Esophagus muscularis mucosa (tissue), 4 donors: ENCODE measurements around the gene CEMP1.

Experiments used
- CTCF ChIP-seq, 3 experiments: fragments of 200-600 bp in 2 of 3; fragments of 450-650 bp in 1 of 3; sonication (generic) in 2 of 3; IDR thresholded peaks; one replicate each; pipeline ENCODE4 v1.5.1; 2017 to 2019; ENCODE audit warnings: antibody characterized with exemption in 3 of 3, mild to moderate bottlenecking in 2 of 3, moderate library complexity in 1 of 3
- EP300 ChIP-seq: sonication (generic); formaldehyde crosslinking; IDR thresholded peaks from one replicate; pipeline ENCODE4 v1.6.1; 2017; ENCODE audit warnings: antibody characterized with exemption
- POLR2A ChIP-seq: fragments of 450-650 bp; IDR thresholded peaks from one replicate; pipeline ENCODE4 v1.6.1; 2017; ENCODE audit warnings: antibody characterized with exemption, moderate library complexity, mild to moderate bottlenecking, low read depth
- POLR2AphosphoS5 ChIP-seq, 2 donors: sonication (generic); formaldehyde crosslinking; IDR thresholded peaks; one replicate each; pipeline ENCODE4 v1.6.1; 2017; ENCODE audit warnings: antibody characterized with exemption in 2 of 2

GRCh38 chr16:2481676-2482075 lies 49.5 kb downstream of the CEMP1 start:
- TF ChIP-seq CTCF (IDR thresholded peaks at IDR 0.05) (no peak), POLR2A (no peak), POLR2AphosphoS5 (IDR thresholded peaks at IDR 0.05) (no peak), EP300 (no peak)
